Mucosa of descending colon (tissue), 3 donors: ENCODE results near the gene SSH2. TPM values are rescaled to one million over a fixed set of nuclear protein-coding genes. Genes with fewer than 3 reads are reported as not detected.
A peak's percentile ranks its signal among the peaks of the same experiment; 100 is the strongest.

Experiments
- ATAC-seq: fragments of 200-7000 bp; cut with Tn5 transposase; one replicate; pipeline ENCODE4 v1.9.1; 2020; ENCODE audit warnings: mild to moderate bottlenecking, moderate library complexity
- DNase-seq, 3 donors: peaks; one replicate each; pipeline ENCODE4 v3.0.0-alpha.2; 2020
- H3K36me3 ChIP-seq: fragments of 200-600 bp; one replicate; pipeline ENCODE4 v1.8.0; 2021; ENCODE audit warnings: low read depth, mild to moderate bottlenecking
- H3K4me1 ChIP-seq: fragments of 200-600 bp; one replicate; pipeline ENCODE4 v1.8.0; 2021; ENCODE audit warnings: low read depth, mild to moderate bottlenecking
- H3K4me3 ChIP-seq: fragments of 200-600 bp; one replicate; pipeline ENCODE4 v1.8.0; 2021; ENCODE audit warnings: mild to moderate bottlenecking
- H3K9me3 ChIP-seq: fragments of 200-600 bp; one replicate; pipeline ENCODE4 v1.8.0; 2021; ENCODE audit warnings: mild to moderate bottlenecking
- intact Hi-C, 2 donors: fragments of 100-400 bp; cut with DNase I in 1 of 2; cut with micrococcal nuclease in 1 of 2; formaldehyde crosslinking; loops; one replicate each; pipeline versions ENCODE4 v1.11.0 to v1.11.1; 2022; cut with DNase I, micrococcal nuclease
- total RNA-seq, 3 donors: library from RNA; stranded (reverse); fragmentation: NEBNext Ultra II Directional in 2 of 3; extraction: Animal tissue kit (Norgen Biotek cat#: 25700) in 2 of 3; gene quantifications; one replicate each; pipeline versions ENCODE4 v1.2.1 to v1.2.4, GENCODE V29; 2021 to 2023
- TF ChIP-seq, protein P1 (sequence below): fragments of 200-600 bp; IDR thresholded peaks from one replicate; pipeline ENCODE4 v1.8.0; 2022; ENCODE audit warnings: antibody characterized with exemption, mild to moderate bottlenecking
- donor health status: DM: no; HTN: no; CAD: no; lungs with moderate emphysema.
- donor health status: DM: no; HTN: no; CAD: no.
- donor health status: DM: no; HTN: yes; CAD: no.

Gene SSH2
- total RNA-seq, 3 donors from 2014 or later, result 32.1 to 47.8 (median 40.8) TPM

DNA sequence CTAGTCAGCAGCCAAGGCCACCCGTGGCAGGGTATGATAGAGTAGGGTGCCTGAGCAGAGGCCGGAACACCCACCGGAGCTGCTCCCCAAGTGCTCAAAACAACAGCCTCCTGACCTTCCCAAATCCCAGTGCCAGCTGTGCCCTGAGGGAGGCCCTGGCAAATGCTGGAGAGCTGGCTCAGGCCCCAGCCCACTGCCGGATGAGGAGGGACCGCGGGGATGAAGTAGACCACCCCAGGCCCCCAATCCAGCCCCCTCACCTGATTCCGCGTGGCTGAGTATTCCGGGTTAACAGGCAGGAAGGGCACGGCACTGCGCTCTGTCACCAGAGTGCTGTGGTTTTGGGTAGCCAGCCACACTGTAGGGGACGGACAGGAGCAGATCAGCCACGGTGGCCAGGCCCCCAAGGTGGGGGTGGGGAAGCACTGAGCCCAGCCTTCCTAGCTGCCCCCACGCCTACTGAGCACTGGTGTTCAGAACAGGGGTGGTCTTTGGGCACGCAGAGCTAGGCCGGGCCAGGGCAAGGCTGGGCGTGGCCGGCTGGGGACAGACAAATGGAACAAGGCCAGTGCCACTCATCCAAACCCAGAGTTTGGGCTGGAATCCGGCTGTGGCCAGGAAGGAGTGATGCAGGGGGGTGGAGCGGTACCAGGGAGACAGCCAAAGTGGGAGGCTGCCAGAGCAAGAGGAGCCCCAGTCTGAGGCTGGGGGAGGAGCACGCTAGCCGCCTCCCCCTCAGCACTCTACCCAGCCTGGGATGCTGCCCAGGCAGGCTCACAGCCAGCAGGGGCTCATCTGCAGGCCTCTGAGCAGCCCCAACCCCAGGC, 352.4 kb downstream of the SSH2 start:
- TF ChIP-seq, protein P1, sequence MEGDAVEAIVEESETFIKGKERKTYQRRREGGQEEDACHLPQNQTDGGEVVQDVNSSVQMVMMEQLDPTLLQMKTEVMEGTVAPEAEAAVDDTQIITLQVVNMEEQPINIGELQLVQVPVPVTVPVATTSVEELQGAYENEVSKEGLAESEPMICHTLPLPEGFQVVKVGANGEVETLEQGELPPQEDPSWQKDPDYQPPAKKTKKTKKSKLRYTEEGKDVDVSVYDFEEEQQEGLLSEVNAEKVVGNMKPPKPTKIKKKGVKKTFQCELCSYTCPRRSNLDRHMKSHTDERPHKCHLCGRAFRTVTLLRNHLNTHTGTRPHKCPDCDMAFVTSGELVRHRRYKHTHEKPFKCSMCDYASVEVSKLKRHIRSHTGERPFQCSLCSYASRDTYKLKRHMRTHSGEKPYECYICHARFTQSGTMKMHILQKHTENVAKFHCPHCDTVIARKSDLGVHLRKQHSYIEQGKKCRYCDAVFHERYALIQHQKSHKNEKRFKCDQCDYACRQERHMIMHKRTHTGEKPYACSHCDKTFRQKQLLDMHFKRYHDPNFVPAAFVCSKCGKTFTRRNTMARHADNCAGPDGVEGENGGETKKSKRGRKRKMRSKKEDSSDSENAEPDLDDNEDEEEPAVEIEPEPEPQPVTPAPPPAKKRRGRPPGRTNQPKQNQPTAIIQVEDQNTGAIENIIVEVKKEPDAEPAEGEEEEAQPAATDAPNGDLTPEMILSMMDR, result no peak
- ATAC-seq (no peak), DNase-seq (peak in 1 of 3 donors; percentile 25)
- Histone ChIP-seq H3K4me1 (peaks cover 12% of the 10 kb centered on the region), H3K9me3 (no peaks in the 10 kb centered on the region), H3K36me3 (no peaks in the 10 kb centered on the region), H3K4me3 (no peak overlapping the region)
- intact Hi-C loops, result no loop called here

DNA sequence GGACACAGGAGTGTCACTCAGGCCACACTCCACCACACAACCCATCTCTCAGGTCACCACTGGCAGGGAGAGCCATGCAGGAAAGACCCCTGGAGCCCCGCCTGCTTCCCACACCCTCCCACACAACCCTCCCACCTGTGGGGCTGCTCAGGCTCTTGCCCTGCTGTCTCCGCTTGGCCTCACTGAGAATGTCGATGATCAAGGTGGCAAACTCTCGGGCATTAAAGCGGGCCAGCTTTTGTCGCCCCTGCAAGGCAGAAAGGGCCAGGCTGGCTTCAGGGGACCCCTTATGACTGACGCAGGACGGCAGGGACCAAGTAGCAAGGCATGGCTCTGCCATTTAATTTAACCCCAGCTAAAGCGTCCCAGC, 353.0 kb downstream of the SSH2 start:
- peaks cover 12% of the 10 kb centered on the region for H3K4me1 ChIP-seq
- intact Hi-C loops, result no loop called here
- H3K9me3 ChIP-seq, result no peaks in the 10 kb centered on the region
- ATAC-seq (no peak), DNase-seq (peak in 1 of 3 donors; percentile 26)
- TF ChIP-seq, protein P1, result no peak
- no peak overlapping the region for H3K4me3 ChIP-seq
- H3K36me3 ChIP-seq, result no peaks in the 10 kb centered on the region

DNA sequence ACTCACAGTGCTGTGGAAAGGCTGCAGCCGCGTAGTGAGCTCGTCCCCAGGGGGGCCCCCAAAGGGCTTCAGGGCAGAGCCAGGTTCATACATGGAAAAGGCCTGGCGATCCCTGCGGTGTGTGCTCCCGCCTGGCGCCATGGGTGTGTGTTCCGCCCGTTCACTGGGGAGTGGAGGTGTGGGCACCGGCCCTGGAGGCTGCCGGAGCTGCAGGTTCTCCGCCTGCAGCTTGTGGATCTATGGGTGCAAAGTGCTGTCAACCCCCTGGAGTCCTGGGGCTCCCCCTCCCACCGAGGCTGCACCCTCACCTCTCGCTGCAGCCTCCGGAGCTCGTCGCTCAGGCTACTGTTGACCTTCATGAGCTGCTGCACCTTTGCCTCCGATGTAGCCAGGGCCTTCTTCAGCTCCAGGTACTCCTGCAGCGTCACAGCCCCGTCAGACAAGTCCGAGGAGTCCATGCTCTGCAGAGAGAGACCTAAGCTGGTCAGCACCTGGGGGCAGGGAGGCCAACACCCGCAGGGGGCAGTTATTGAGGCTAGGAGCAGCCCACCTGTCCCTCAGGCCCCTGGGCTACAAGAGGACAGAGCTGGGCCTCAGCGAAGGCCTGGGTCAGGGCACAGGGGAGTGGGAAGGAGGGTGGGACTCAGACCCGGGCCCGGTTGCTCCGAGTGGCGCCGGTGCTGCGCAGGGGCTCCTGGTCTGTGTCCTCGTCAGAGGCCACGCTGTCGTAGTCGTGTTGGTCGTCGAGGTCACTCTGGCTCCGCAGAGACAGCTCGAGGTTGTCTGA, 353.6 kb downstream of the SSH2 start:
- H3K36me3 ChIP-seq, result no peaks in the 10 kb centered on the region
- ATAC-seq, result no peak

More for the DNA sequence above, 353.6 kb downstream of the SSH2 start:
- H3K4me3 ChIP-seq, result no peak overlapping the region
- no peaks in the 10 kb centered on the region for H3K9me3 ChIP-seq
- intact Hi-C loops, result no loop called here
- TF ChIP-seq, protein P1, result no peak
- peaks cover 12% of the 10 kb centered on the region for H3K4me1 ChIP-seq
- DNase-seq, result peak in 1 of 3 donors; percentile 31

Other genes with a start within 250 kb of the SSH2 start
- gene EFCAB5, start 11.4 kb upstream of the SSH2 start, total RNA-seq, result 1 to 10 TPM; 1.0 to 4.1 (median 2.4) TPM
- 10 to 100 TPM; 24.5 to 41.7 (median 24.7) TPM for gene NSRP1, start 186.6 kb upstream of the SSH2 start, total RNA-seq